Vagina (tissue), 2 donors: ENCODE results near the gene MYO1C. TPM values are rescaled to one million over a fixed set of nuclear protein-coding genes. Genes with fewer than 3 reads are reported as not detected.

Experiments
- DNase-seq, 2 donors: peaks; one replicate each; pipeline ENCODE4 v3.0.0-alpha.2; 2017; ENCODE audit errors: extremely low spot score in 2 of 2
- H3K27ac ChIP-seq: fragments of 200-600 bp; sonication (generic); one replicate; pipeline ENCODE4 v1.5.1; 2019
- H3K27me3 ChIP-seq: fragments of 200-600 bp; sonication (generic); one replicate; pipeline ENCODE4 v1.5.1; 2019
- H3K36me3 ChIP-seq, 2 donors: fragments of 200-600 bp; sonication (generic); one replicate each; pipeline ENCODE4 v1.5.1; 2017 to 2019
- H3K4me1 ChIP-seq: fragments of 200-600 bp; sonication (generic); one replicate; pipeline ENCODE4 v1.5.1; 2019
- H3K4me3 ChIP-seq, 2 donors: fragments of 200-600 bp; sonication (generic); 1 replicate in 1 of 2; 2 replicates in 1 of 2; pipeline ENCODE4 v1.5.1; 2016 to 2019
- H3K9me3 ChIP-seq: fragments of 200-600 bp; sonication (generic); one replicate; pipeline ENCODE4 v1.5.1; 2019
- POLR2A ChIP-seq, 2 donors: fragments of 450-650 bp; IDR thresholded peaks; one replicate each; pipeline ENCODE4 v1.6.1; 2017; ENCODE audit warnings: antibody characterized with exemption in 2 of 2, mild to moderate bottlenecking in 2 of 2, moderate library complexity in 2 of 2
- POLR2AphosphoS5 ChIP-seq, 2 donors: sonication (generic); formaldehyde crosslinking; IDR thresholded peaks; one replicate each; pipeline ENCODE4 v1.9.0; 2017; ENCODE audit warnings: antibody characterized with exemption in 2 of 2, mild to moderate bottlenecking in 2 of 2, low read depth in 1 of 2; ENCODE audit not compliant: insufficient read depth in 1 of 2
- intact Hi-C: fragments of 100-400 bp; cut with DNase I; formaldehyde crosslinking; loops from one replicate; pipeline ENCODE4 v1.15.1; 2023
- total RNA-seq: library from RNA; depleted of rRNA; stranded (reverse); fragments of >200 nt; gene quantifications from one replicate; pipeline ENCODE4 v1.2.3, GENCODE V29; 2016
- TF ChIP-seq, protein P1 (sequence below), 3 experiments: fragments of 450-650 bp in 2 of 3; fragments of 200-600 bp in 1 of 3; sonication (generic) in 1 of 3; IDR thresholded peaks; one replicate each; pipeline ENCODE4 v1.5.1; 2017 to 2019; ENCODE audit warnings: antibody characterized with exemption in 3 of 3, mild to moderate bottlenecking in 2 of 3, moderate library complexity in 2 of 3

Gene MYO1C
- total RNA-seq, 1 donor from 2014 or later: 118 TPM

DNA sequence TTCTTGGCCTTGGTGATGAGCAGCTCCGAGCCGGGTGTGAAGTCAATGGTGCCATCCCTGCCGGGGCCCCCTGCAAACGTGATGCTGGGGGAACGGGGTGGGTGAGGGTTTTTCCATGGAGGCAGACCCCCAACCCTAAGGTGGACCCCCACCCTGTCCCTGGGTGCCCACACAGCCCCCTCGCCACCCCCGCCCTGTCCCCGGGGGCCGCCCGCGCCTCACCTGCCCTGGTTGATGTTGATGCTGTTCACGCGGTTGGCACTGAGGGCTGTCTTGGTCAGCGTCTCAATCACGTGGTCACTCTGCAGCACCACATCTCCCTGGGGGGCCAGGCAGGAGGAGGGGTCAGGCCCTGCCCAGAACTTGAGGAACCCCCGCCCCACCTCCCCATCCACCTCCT, 25.2 kb downstream of the MYO1C start:
- no peak for TF ChIP-seq POLR2AphosphoS5 (IDR thresholded peaks at IDR 0.05; ENCODE audit: insufficient read depth in 1 of 2, low read depth in 1 of 2)
- TF ChIP-seq, protein P1, sequence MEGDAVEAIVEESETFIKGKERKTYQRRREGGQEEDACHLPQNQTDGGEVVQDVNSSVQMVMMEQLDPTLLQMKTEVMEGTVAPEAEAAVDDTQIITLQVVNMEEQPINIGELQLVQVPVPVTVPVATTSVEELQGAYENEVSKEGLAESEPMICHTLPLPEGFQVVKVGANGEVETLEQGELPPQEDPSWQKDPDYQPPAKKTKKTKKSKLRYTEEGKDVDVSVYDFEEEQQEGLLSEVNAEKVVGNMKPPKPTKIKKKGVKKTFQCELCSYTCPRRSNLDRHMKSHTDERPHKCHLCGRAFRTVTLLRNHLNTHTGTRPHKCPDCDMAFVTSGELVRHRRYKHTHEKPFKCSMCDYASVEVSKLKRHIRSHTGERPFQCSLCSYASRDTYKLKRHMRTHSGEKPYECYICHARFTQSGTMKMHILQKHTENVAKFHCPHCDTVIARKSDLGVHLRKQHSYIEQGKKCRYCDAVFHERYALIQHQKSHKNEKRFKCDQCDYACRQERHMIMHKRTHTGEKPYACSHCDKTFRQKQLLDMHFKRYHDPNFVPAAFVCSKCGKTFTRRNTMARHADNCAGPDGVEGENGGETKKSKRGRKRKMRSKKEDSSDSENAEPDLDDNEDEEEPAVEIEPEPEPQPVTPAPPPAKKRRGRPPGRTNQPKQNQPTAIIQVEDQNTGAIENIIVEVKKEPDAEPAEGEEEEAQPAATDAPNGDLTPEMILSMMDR (IDR thresholded peaks at IDR 0.05): no peak
- TF ChIP-seq POLR2A (IDR thresholded peaks at IDR 0.05): no peak
- Histone ChIP-seq H3K27me3 (no peaks in the 10 kb centered on the region), H3K4me1 (no peaks in the 10 kb centered on the region), H3K27ac (no peak overlapping the region), H3K9me3 (no peaks in the 10 kb centered on the region), H3K4me3 (no peak overlapping the region), H3K36me3 (peaks cover 0 to 53% of the 10 kb centered on the region in 2 donors)
- no peak for DNase-seq
- intact Hi-C loops: no loop called here

DNA sequence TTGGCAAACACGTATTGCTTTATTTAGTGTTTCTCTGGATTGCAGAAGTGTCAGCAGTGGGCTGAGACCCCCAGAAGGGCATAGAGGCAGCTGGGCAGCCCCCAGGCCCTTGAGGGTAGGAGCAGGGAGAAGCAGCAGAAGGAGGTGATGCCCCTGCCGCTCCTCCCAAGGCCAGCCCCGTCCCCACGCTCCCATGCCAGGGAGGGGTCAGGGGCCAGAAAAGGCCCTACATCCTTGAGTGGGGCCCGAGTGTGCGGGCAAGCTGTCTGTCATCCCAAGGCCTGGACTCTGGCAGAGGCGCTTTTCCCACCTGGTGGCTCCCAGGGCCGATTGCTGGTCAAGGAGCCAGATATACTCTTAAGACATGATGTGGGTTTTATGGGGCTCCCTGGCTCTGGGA, 28.3 kb downstream of the MYO1C start:
- DNase-seq: no peak
- Histone ChIP-seq H3K27ac (no peak overlapping the region), H3K4me3 (no peak overlapping the region), H3K27me3 (no peaks in the 10 kb centered on the region), H3K4me1 (peaks cover 13% of the 10 kb centered on the region), H3K36me3 (peaks cover 0 to 26% of the 10 kb centered on the region in 2 donors), H3K9me3 (no peaks in the 10 kb centered on the region)
- TF ChIP-seq, protein P1 (IDR thresholded peaks at IDR 0.05): no peak
- TF ChIP-seq POLR2AphosphoS5 (IDR thresholded peaks at IDR 0.05; ENCODE audit: insufficient read depth in 1 of 2, low read depth in 1 of 2) (peak in 1 of 2 donors; percentile 34), POLR2A (IDR thresholded peaks at IDR 0.05) (no peak)
- intact Hi-C loops: no loop called here

DNA sequence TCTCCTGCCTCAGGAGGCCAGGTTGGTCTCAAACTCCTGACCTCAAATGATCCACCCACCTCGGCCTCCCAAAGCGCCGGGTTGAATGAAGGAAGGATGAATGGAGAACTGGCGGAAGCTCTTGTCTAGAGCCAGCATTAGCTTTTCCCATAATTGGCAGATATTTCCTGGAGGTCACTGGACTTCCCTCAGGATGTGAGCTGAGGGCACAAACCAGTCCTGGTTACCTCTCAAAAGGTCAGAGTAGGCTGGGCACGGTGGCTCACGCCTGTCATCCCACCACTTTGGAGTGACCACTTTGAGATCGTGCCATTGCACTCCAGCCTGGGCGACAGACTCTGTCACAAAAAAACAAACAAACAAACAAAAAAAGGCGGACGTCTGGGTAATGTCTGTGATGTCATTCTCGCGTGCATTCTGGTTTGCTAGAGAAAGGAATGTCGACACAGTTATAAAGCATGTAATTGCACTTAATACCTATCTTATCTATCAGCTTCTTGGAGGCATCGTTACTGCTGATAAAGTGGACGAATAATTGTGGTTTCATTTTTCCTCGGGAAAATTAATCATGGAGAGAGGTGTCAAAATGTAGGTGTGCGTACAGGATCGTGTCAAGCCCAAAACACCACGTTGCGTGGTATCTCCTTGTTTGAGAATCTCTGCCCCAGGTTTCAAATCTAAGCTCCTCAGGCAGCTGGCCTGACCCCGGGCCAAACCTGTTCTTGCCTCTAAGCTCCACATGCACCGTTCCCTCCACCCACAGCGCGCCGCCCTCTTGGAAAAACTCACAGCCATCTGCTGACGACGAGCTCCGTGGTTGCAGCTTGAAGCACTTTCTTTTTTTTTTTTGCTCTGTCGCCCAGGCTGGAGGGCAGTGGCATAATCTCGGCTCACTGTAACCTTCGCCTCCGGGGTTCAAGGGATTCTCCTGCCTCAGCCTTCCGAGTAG, 30.0 kb downstream of the MYO1C start:
- H3K27me3 ChIP-seq: no peaks in the 10 kb centered on the region
- intact Hi-C loops: no loop called here
- H3K9me3 ChIP-seq: no peaks in the 10 kb centered on the region
- no peak overlapping the region for H3K4me3 ChIP-seq
- DNase-seq: no peak
- TF ChIP-seq, protein P1 (IDR thresholded peaks at IDR 0.05): no peak
- peak in 1 of 2 donors; percentile 7 for TF ChIP-seq POLR2AphosphoS5 (IDR thresholded peaks at IDR 0.05; ENCODE audit: insufficient read depth in 1 of 2, low read depth in 1 of 2)
- no peak for TF ChIP-seq POLR2A (IDR thresholded peaks at IDR 0.05)
- H3K27ac ChIP-seq: no peak overlapping the region
- H3K36me3 ChIP-seq: peaks cover 0 to 11% of the 10 kb centered on the region in 2 donors
- H3K4me1 ChIP-seq: peaks cover 13% of the 10 kb centered on the region

DNA sequence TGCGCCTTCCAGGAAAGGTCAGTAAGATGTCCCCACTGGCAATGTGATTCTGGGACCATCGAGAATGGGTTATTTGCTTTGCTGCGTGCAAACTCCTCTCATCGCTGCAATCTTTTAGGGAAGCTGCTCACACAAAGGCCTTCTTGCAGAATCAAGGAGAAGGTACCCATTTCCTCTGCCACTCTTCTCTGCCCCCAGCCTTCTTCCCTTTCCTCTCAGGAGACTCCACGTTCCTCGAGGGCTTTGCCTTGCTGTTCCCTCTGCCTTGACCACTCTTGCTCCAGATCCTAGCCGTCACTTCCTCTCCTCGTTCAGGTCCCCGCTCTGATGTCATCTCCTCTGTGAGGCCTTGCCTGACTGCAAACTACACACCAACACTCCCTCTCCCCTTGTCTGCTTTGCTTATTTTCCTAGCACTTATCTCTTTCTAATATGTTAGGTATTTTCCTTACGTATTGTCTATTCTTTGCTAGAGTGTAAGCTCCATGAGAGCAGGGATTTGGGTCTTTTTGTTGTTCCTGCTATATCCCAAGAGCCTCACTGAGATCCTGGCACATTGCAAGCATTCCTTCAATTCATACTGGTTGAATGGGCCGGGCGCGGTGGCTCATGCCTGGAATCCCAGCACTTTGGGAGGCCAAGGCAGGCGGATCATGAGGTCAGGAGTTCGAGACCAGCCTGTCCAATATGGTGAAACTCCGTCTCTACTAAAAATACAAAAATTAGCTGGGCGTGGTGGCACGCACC, 31.1 kb downstream of the MYO1C start:
- H3K27ac ChIP-seq: no peak overlapping the region
- H3K4me3 ChIP-seq: no peak overlapping the region
- intact Hi-C loops: no loop called here
- peaks cover 0 to under 1% of the 10 kb centered on the region in 2 donors for H3K36me3 ChIP-seq
- no peak for DNase-seq
- H3K9me3 ChIP-seq: no peaks in the 10 kb centered on the region
- TF ChIP-seq POLR2AphosphoS5 (IDR thresholded peaks at IDR 0.05; ENCODE audit: insufficient read depth in 1 of 2, low read depth in 1 of 2) (no peak), POLR2A (IDR thresholded peaks at IDR 0.05) (no peak)
- TF ChIP-seq, protein P1 (IDR thresholded peaks at IDR 0.05): no peak
- peaks cover 18% of the 10 kb centered on the region for H3K4me1 ChIP-seq
- no peaks in the 10 kb centered on the region for H3K27me3 ChIP-seq
